ENCODE results near the gene ARHGAP26. TPM values are rescaled to one million over a fixed set of nuclear protein-coding genes. Genes with fewer than 3 reads are reported as not detected.
A peak's percentile ranks its signal among the peaks of the same experiment; 100 is the strongest.
"Not testable (repeated sequence)": the region's sequence is repeated elsewhere in the genome, so short reads cannot be mapped to it uniquely, and the experiment has no call there.

Gene ARHGAP26
- total and polyA plus RNA-seq, 5 donors = 13.2 to 56.9 (median 47.0) TPM

DNA sequence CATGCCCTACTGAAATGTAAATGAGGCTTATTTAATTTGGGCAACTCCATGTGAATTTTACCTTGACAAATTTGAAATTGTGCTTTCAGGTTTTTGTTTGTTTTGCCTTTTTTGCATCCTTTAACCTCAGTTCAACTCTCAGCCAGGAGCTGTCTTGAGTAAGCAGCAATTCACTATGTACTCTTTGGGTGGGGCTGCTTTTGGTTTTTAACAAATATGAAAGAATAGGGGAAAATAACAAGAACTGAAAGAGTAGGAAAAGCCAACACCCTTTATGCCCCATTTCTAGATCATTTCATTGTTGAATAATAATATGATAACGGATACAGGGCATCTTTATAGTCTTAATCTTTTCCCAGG is 192.0 kb downstream of the ARHGAP26 start:
- ATAC-seq (no peak), DNase-seq (no peak)
- intact Hi-C loops (cut with DNase I) = loop anchor here in 2 of 4 donors (5.0 kb wide), 1 partner anchor 40 kb away; no protein-coding TSS in a partner anchor
- no peak overlapping the region for H3K4me3 ChIP-seq (ENCODE audit: low read length)
- no peaks in the 10 kb centered on the region for H3K27me3 ChIP-seq (ENCODE audit: control insufficient read depth, insufficient read depth)
- no peaks in the 10 kb centered on the region for H3K9me3 ChIP-seq (ENCODE audit: control insufficient read depth, low read length)
- H3K4me1 ChIP-seq (ENCODE audit: control insufficient read depth, insufficient read depth, low read length) = peaks cover 10% of the 10 kb centered on the region
- H3K27ac ChIP-seq (ENCODE audit: low read length) = no peak overlapping the region
- 97% methylated on average over 1 of the region's 1 CpG for WGBS

GRCh38 chr5:142965258-142966120 is 195.3 kb downstream of the ARHGAP26 start:
- H3K9me3 ChIP-seq (ENCODE audit: control insufficient read depth, low read length); H3K4me1 ChIP-seq (ENCODE audit: control insufficient read depth, insufficient read depth, low read length); H3K27me3 ChIP-seq (ENCODE audit: control insufficient read depth, insufficient read depth); H3K4me3 ChIP-seq (ENCODE audit: low read length); H3K27ac ChIP-seq (ENCODE audit: low read length); intact Hi-C loops (cut with DNase I): not testable (repeated sequence)
- ATAC-seq = peak in 1 of 2 donors; percentile 49
- peak; percentile 32 to 84 (median 80) for DNase-seq
- WGBS = 28% methylated on average over 17 of the region's 17 CpGs

DNA sequence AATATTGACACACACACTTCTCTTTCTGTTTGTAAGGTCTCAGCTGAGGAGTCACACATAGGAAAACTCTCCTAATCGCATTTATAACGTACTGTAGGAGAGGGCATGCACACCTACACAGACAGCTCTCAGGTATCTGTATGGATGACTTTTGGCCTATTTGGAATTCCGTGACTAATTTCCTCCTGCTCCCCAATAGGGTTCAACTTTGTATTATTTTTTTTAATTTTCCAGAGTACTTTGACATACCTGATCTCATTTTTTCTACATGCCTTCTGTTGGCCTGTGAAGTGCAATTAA is 195.9 kb downstream of the ARHGAP26 start:
- WGBS = 60% methylated on average over 3 of the region's 3 CpGs
- intact Hi-C loops (cut with DNase I) = no loop called here
- Histone ChIP-seq H3K4me3 (ENCODE audit: low read length) (no peak overlapping the region), H3K9me3 (ENCODE audit: control insufficient read depth, low read length) (no peaks in the 10 kb centered on the region), H3K27ac (ENCODE audit: low read length) (no peak overlapping the region), H3K4me1 (ENCODE audit: control insufficient read depth, insufficient read depth, low read length) (peaks cover 4% of the 10 kb centered on the region), H3K27me3 (ENCODE audit: control insufficient read depth, insufficient read depth) (no peaks in the 10 kb centered on the region)
- DNase-seq (no peak), ATAC-seq (no peak)

GRCh38 chr5:142969186-142969585 is 199.0 kb downstream of the ARHGAP26 start:
- H3K4me1 ChIP-seq (ENCODE audit: control insufficient read depth, insufficient read depth, low read length) = peaks cover 5% of the 10 kb centered on the region
- ATAC-seq (no peak), DNase-seq (no peak)
- intact Hi-C loops (cut with DNase I) = no loop called here
- no peaks in the 10 kb centered on the region for H3K9me3 ChIP-seq (ENCODE audit: control insufficient read depth, low read length)
- WGBS = 48% methylated on average over 2 of the region's 2 CpGs
- H3K27ac ChIP-seq (ENCODE audit: low read length) = no peak overlapping the region
- H3K27me3 ChIP-seq (ENCODE audit: control insufficient read depth, insufficient read depth) = no peaks in the 10 kb centered on the region
- no peak overlapping the region for H3K4me3 ChIP-seq (ENCODE audit: low read length)

DNA sequence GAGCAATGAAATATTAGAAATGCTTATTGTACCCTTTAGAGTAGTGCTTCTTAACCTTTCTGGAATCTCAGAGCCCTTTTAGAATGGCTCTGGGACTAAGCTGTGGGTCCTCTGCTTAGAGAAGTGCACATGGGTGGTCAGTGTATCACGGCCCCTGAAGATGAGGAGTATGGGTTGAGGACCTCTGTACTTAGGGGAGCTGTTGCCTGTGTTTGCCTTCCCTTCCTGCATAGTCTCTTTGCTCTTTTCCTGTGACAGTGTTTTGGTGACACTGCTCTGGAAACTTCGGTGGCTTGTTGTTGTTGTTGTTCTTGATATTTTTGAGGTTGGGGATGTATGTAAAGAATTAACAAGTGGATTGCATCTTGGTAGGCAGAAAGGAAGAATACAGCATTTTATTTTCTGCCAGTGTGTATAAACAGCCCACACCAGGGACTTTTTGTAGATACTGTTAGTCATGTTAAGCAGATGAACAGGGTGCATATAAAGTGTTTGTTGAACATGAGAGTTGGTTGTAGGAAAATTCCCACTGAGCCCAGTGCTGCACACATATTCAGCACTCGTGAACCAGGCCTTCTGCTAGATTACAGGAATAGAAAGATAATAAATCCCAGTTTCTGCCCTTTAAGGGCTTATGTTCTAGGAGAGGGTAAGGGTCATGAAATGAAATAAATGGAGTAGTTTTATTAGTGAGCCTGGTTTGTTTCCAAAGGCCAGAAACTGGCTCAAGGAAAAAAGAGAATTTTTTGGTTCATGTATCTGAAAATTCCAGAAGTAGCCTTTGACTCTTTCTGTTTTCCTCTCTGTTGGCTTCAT is 199.7 kb downstream of the ARHGAP26 start:
- Histone ChIP-seq H3K27ac (ENCODE audit: low read length) (no peak overlapping the region), H3K4me1 (ENCODE audit: control insufficient read depth, insufficient read depth, low read length) (peaks cover 5% of the 10 kb centered on the region), H3K9me3 (ENCODE audit: control insufficient read depth, low read length) (no peaks in the 10 kb centered on the region), H3K4me3 (ENCODE audit: low read length) (no peak overlapping the region), H3K27me3 (ENCODE audit: control insufficient read depth, insufficient read depth) (no peaks in the 10 kb centered on the region)
- WGBS = 63% methylated on average over 3 of the region's 3 CpGs
- intact Hi-C loops (cut with DNase I) = no loop called here
- ATAC-seq (no peak), DNase-seq (no peak)

DNA sequence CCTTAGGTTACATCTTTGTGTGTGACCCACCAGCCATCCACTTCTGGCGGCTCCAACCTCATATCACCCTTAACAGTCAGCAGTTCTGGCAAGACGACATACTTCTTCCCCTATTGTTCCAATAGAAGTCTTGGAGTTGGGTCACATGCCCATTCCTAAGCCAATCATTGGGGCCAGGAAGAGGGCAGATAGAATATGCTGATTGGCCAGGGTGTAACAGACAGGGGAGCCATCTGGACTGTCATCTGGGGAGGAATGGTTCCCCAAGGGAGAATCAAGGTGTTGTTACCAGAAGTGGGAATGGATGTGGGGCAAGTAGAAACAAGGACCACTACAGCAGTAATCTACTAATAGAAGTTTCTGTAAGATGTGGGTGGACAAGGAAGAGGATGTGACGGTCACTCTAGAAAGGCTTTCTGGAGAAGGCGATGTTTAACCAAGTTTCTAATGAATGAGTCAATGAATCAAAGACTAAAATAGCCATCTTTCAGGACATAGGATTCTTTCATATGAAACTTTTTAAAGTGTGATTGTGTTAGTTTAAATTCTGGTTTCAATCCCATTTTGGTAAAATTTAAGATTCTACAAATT is 200.4 kb downstream of the ARHGAP26 start:
- intact Hi-C loops (cut with DNase I) = no loop called here
- H3K27me3 ChIP-seq (ENCODE audit: control insufficient read depth, insufficient read depth) = no peaks in the 10 kb centered on the region
- 91% methylated on average over 4 of the region's 4 CpGs for WGBS
- peaks cover 5% of the 10 kb centered on the region for H3K4me1 ChIP-seq (ENCODE audit: control insufficient read depth, insufficient read depth, low read length)
- ATAC-seq (no peak), DNase-seq (no peak)
- H3K4me3 ChIP-seq (ENCODE audit: low read length) = no peak overlapping the region
- no peak overlapping the region for H3K27ac ChIP-seq (ENCODE audit: low read length)
- H3K9me3 ChIP-seq (ENCODE audit: control insufficient read depth, low read length) = no peaks in the 10 kb centered on the region

GRCh38 chr5:142971303-142972013 is 201.3 kb downstream of the ARHGAP26 start:
- Histone ChIP-seq H3K27me3 (ENCODE audit: control insufficient read depth, insufficient read depth) (no peaks in the 10 kb centered on the region), H3K9me3 (ENCODE audit: control insufficient read depth, low read length) (no peaks in the 10 kb centered on the region), H3K27ac (ENCODE audit: low read length) (no peak overlapping the region), H3K4me1 (ENCODE audit: control insufficient read depth, insufficient read depth, low read length) (peaks cover 5% of the 10 kb centered on the region), H3K4me3 (ENCODE audit: low read length) (no peak overlapping the region)
- DNase-seq (no peak), ATAC-seq (no peak)
- intact Hi-C loops (cut with DNase I) = no loop called here
- WGBS = 80% methylated on average over 11 of the region's 11 CpGs

GRCh38 chr5:142972064-142972570 is 201.9 kb downstream of the ARHGAP26 start:
- ATAC-seq (no peak), DNase-seq (peak in 1 of 3 donors; percentile 23)
- peaks cover 5% of the 10 kb centered on the region for H3K4me1 ChIP-seq (ENCODE audit: control insufficient read depth, insufficient read depth, low read length)
- no peak overlapping the region for H3K4me3 ChIP-seq (ENCODE audit: low read length)
- H3K27ac ChIP-seq (ENCODE audit: low read length) = no peak overlapping the region
- intact Hi-C loops (cut with DNase I) = no loop called here
- no peaks in the 10 kb centered on the region for H3K27me3 ChIP-seq (ENCODE audit: control insufficient read depth, insufficient read depth)
- no peaks in the 10 kb centered on the region for H3K9me3 ChIP-seq (ENCODE audit: control insufficient read depth, low read length)
- WGBS = 96% methylated on average over 5 of the region's 5 CpGs

DNA sequence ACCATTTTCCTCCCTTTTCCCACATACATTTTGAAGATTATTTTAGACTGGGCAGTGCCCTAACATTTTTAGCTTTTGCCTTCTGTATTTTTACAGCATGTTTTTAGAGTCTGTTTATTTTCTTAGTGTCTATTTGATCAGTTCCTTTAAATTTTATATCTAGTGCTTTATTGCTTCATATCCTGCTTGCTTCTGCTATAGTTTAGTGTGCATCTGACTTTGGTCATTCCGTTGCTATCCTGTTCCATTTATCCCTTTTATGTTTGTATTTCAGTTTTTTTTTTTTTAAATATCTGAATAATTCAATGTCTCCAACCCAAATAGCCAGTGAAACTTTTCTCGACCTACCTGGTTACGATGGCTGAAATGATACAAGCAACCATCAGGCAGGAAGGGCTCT is 203.8 kb downstream of the ARHGAP26 start:
- peaks cover 5% of the 10 kb centered on the region for H3K4me1 ChIP-seq (ENCODE audit: control insufficient read depth, insufficient read depth, low read length)
- H3K4me3 ChIP-seq (ENCODE audit: low read length) = no peak overlapping the region
- no peaks in the 10 kb centered on the region for H3K9me3 ChIP-seq (ENCODE audit: control insufficient read depth, low read length)
- intact Hi-C loops (cut with DNase I) = no loop called here
- ATAC-seq = no peak
- no peak for DNase-seq
- no peaks in the 10 kb centered on the region for H3K27me3 ChIP-seq (ENCODE audit: control insufficient read depth, insufficient read depth)
- 94% methylated on average over 3 of the region's 3 CpGs for WGBS
- H3K27ac ChIP-seq (ENCODE audit: low read length) = no peak overlapping the region

- H3K27me3 ChIP-seq (ENCODE audit: control insufficient read depth, insufficient read depth) = no peaks in the 10 kb centered on the region
- DNase-seq = peak in 1 of 3 donors; percentile 40
- ATAC-seq = no peak
- no peaks in the 10 kb centered on the region for H3K9me3 ChIP-seq (ENCODE audit: control insufficient read depth, low read length)
- WGBS = 76% methylated on average over 4 of the region's 4 CpGs
- no peak overlapping the region for H3K4me3 ChIP-seq (ENCODE audit: low read length)
- H3K4me1 ChIP-seq (ENCODE audit: control insufficient read depth, insufficient read depth, low read length) = peaks cover 5% of the 10 kb centered on the region
- intact Hi-C loops (cut with DNase I) = no loop called here
- H3K27ac ChIP-seq (ENCODE audit: low read length) = no peak overlapping the region
Measured at GRCh38 chr5:142974409-142974808, 204.2 kb downstream of the ARHGAP26 start.
